GM23248 (cell line): ENCODE measurements around the gene DPP10. TPM values are rescaled to one million over a fixed set of nuclear protein-coding genes. Genes with fewer than 3 reads are reported as not detected.

ENCODE experiments used
- DNase-seq: peaks from one replicate; pipeline ENCODE4 v3.0.0-alpha.2; 2015
- H2AFZ ChIP-seq: fragments of 200-600 bp; sonication (generic); 2 replicates; pipeline ENCODE4 v1.6.1; 2016; ENCODE audit warnings: antibody characterized with exemption
- H3F3A ChIP-seq: fragments of 200-600 bp; sonication (generic); 2 replicates; pipeline ENCODE4 v1.6.1; 2016; ENCODE audit warnings: mild to moderate bottlenecking, antibody characterized with exemption, mixed run types; ENCODE audit not compliant: insufficient read depth
- H3K27ac ChIP-seq: fragments of 200-600 bp; sonication (generic); 2 replicates; pipeline ENCODE4 v1.5.1; 2016; ENCODE audit warnings: mild to moderate bottlenecking
- H3K27me3 ChIP-seq: fragments of 200-600 bp; sonication (generic); replicated peaks from 2 replicates; pipeline ENCODE4 v1.6.1; 2016; ENCODE audit warnings: mild to moderate bottlenecking; ENCODE audit not compliant: insufficient read depth
- H3K36me3 ChIP-seq: fragments of 200-600 bp; sonication (generic); 2 replicates; pipeline ENCODE4 v1.6.1; 2016; ENCODE audit warnings: low read depth, mild to moderate bottlenecking
- H3K4me1 ChIP-seq: fragments of 200-600 bp; sonication (generic); 2 replicates; pipeline ENCODE4 v1.6.1; 2016; ENCODE audit warnings: mild to moderate bottlenecking; ENCODE audit not compliant: insufficient read depth
- H3K4me2 ChIP-seq: fragments of 200-600 bp; sonication (generic); one replicate; pipeline ENCODE4 v1.6.1; 2016; ENCODE audit warnings: mild to moderate bottlenecking; ENCODE audit not compliant: unreplicated experiment
- H3K4me3 ChIP-seq: fragments of 200-600 bp; sonication (generic); 2 replicates; pipeline ENCODE4 v1.5.1; 2016; ENCODE audit warnings: mild to moderate bottlenecking
- H3K79me2 ChIP-seq: fragments of 200-600 bp; sonication (generic); 2 replicates; pipeline ENCODE4 v1.6.1; 2016; ENCODE audit warnings: mild to moderate bottlenecking; ENCODE audit not compliant: insufficient read depth
- H3K9ac ChIP-seq: fragments of 200-600 bp; sonication (generic); 2 replicates; pipeline ENCODE4 v1.6.1; 2016; ENCODE audit warnings: mild to moderate bottlenecking
- H3K9me2 ChIP-seq: fragments of 200-600 bp; sonication (generic); 2 replicates; pipeline ENCODE4 v1.6.1; 2016; ENCODE audit warnings: mixed run types, mild to moderate bottlenecking, moderate library complexity; ENCODE audit not compliant: insufficient read depth
- H3K9me3 ChIP-seq: fragments of 200-600 bp; sonication (generic); one replicate; pipeline ENCODE4 v1.6.1; 2017; ENCODE audit warnings: low read depth
- H4K20me1 ChIP-seq: fragments of 200-600 bp; sonication (generic); 2 replicates; pipeline ENCODE4 v1.6.0; 2016; ENCODE audit not compliant: insufficient read depth
- EZH2 ChIP-seq: fragments of 200-600 bp; sonication (generic); IDR thresholded peaks from 2 replicates; pipeline ENCODE4 v1.6.1; 2018; ENCODE audit warnings: antibody characterized with exemption, mild to moderate bottlenecking; ENCODE audit not compliant: insufficient read depth, poor library complexity, severe bottlenecking
- EZH2phosphoT487 ChIP-seq: fragments of 200-600 bp; sonication (generic); IDR thresholded peaks from 2 replicates; pipeline ENCODE4 v1.6.1; 2018; ENCODE audit warnings: antibody characterized with exemption, moderate library complexity, mild to moderate bottlenecking, low read depth; ENCODE audit not compliant: insufficient read depth
- WGBS, 2 experiments: methylation state at CpG; one replicate each; pipeline ENCODE4 v1.1.6; 2015 to 2017; ENCODE audit warnings: low lambda C conversion rate in 2 of 2, low coverage in 1 of 2; ENCODE audit errors: missing lambda C conversion rate in 2 of 2; 5-methylcytosine and 5-hydroxymethylcytosine counted together
- in situ Hi-C: fragments of 300-500 bp; cut with MboI; formaldehyde crosslinking; loops from 2 replicates; pipeline ENCODE4 v1.15.0; 2020
- polyA plus RNA-seq: library from polyadenylated mRNA; unstranded; fragments of >200 nt; fragmentation: Nextera tagmentation; extraction: Ambion mirVana; gene quantifications from 2 replicates; pipeline ENCODE4 v1.2.1, GENCODE V29; 2016
- total RNA-seq: library from RNA; depleted of rRNA; stranded (reverse); fragments of >200 nt; shearing (Covaris generic); gene quantifications from 2 replicates; pipeline ENCODE4 v1.2.3, GENCODE V29; 2014

Gene DPP10
- total and polyA plus RNA-seq, 2 experiments from 2014 or later = not detected

GRCh38 chr2:114642166-114642770 is 199.8 kb downstream of the DPP10 start:
- H4K20me1 ChIP-seq = no peaks in the 10 kb centered on the region
- H3K9ac ChIP-seq = no peak overlapping the region
- no peak overlapping the region for H3K4me2 ChIP-seq
- DNase-seq = no peak
- no peaks in the 10 kb centered on the region for H3K4me1 ChIP-seq
- in situ Hi-C loops = no loop called here
- H3K4me3 ChIP-seq = no peak overlapping the region
- TF ChIP-seq EZH2phosphoT487 = no peak
- TF ChIP-seq EZH2 = no peak
- no peak overlapping the region for H2AFZ ChIP-seq
- no peaks in the 10 kb centered on the region for H3K27me3 ChIP-seq
- WGBS, 2 experiments = 2 to 5% methylated on average over 2 of the region's 2 CpGs
- H3K9me3 ChIP-seq = no peaks in the 10 kb centered on the region
- H3K79me2 ChIP-seq = no peaks in the 10 kb centered on the region
- no peaks in the 10 kb centered on the region for H3F3A ChIP-seq
- H3K27ac ChIP-seq = no peak overlapping the region
- H3K36me3 ChIP-seq = no peaks in the 10 kb centered on the region
- no peaks in the 10 kb centered on the region for H3K9me2 ChIP-seq

GRCh38 chr2:114642988-114643553 is 200.6 kb downstream of the DPP10 start:
- TF ChIP-seq EZH2 (no peak), EZH2phosphoT487 (no peak)
- Histone ChIP-seq H3K9me3 (no peaks in the 10 kb centered on the region), H3K4me2 (no peak overlapping the region), H2AFZ (no peak overlapping the region), H4K20me1 (no peaks in the 10 kb centered on the region), H3K9me2 (no peaks in the 10 kb centered on the region), H3K27ac (no peak overlapping the region), H3K36me3 (no peaks in the 10 kb centered on the region), H3K27me3 (no peaks in the 10 kb centered on the region), H3K9ac (no peak overlapping the region), H3K79me2 (no peaks in the 10 kb centered on the region), H3K4me1 (no peaks in the 10 kb centered on the region), H3K4me3 (no peak overlapping the region), H3F3A (no peaks in the 10 kb centered on the region)
- 27 to 43% methylated on average over 2 of the region's 2 CpGs for WGBS, 2 experiments
- no peak for DNase-seq
- in situ Hi-C loops = no loop called here

- TF ChIP-seq EZH2phosphoT487 (no peak), EZH2 (no peak)
- DNase-seq = no peak
- Histone ChIP-seq H3K4me3 (no peak overlapping the region), H3K79me2 (no peaks in the 10 kb centered on the region), H3K4me2 (no peak overlapping the region), H4K20me1 (no peaks in the 10 kb centered on the region), H3K27me3 (no peaks in the 10 kb centered on the region), H3K9ac (no peak overlapping the region), H3K9me3 (no peaks in the 10 kb centered on the region), H2AFZ (no peak overlapping the region), H3K27ac (no peak overlapping the region), H3K36me3 (no peaks in the 10 kb centered on the region), H3K9me2 (no peaks in the 10 kb centered on the region), H3K4me1 (no peaks in the 10 kb centered on the region), H3F3A (no peaks in the 10 kb centered on the region)
- in situ Hi-C loops = no loop called here
- WGBS, 2 experiments = 21 to 25% methylated on average over 4 of the region's 4 CpGs
These were observed 209.5 kb downstream of the DPP10 start for GRCh38 chr2:114651933-114652332.

GRCh38 chr2:114659880-114660279 is 217.4 kb downstream of the DPP10 start:
- Histone ChIP-seq H3K9me3 (no peaks in the 10 kb centered on the region), H3K9me2 (no peaks in the 10 kb centered on the region), H3K4me1 (no peaks in the 10 kb centered on the region), H3K79me2 (no peaks in the 10 kb centered on the region), H4K20me1 (no peaks in the 10 kb centered on the region), H3K4me2 (no peak overlapping the region), H3K27me3 (no peaks in the 10 kb centered on the region), H3F3A (no peaks in the 10 kb centered on the region), H3K4me3 (no peak overlapping the region), H3K27ac (no peak overlapping the region), H3K36me3 (no peaks in the 10 kb centered on the region), H2AFZ (no peak overlapping the region), H3K9ac (no peak overlapping the region)
- in situ Hi-C loops = no loop called here
- DNase-seq = no peak
- WGBS, 2 experiments = 25 to 41% methylated on average over 2 of the region's 2 CpGs
- TF ChIP-seq EZH2phosphoT487 (no peak), EZH2 (no peak)
